Natural killer cell (primary cell): Measurements from ENCODE around the gene SLC44A3. TPM values are rescaled to one million over a fixed set of nuclear protein-coding genes. Genes with fewer than 3 reads are reported as not detected.

Source experiments
- ATAC-seq, 3 donors: fragments of 150-1000 bp in 2 of 3; fragments of 200-7000 bp in 1 of 3; cut with Tn5 transposase; 1 replicate in 1 of 3; 2 replicates in 2 of 3; pipeline ENCODE4 v1.10.0; 2021; ENCODE audit warnings: mild to moderate bottlenecking in 2 of 3, moderate library complexity in 2 of 3
- DNase-seq, 2 donors: peaks; one replicate each; pipeline versions ENCODE4 v3.0.0 to v3.0.0-alpha.2; 2013 to 2021; ENCODE audit warnings: mixed read lengths in 1 of 2
- H3K27ac ChIP-seq: one replicate; pipeline ENCODE4 v1.5.1; 2013; ENCODE audit warnings: mild to moderate bottlenecking, low read length
- H3K27me3 ChIP-seq: one replicate; pipeline ENCODE4 v1.6.1; 2013; ENCODE audit warnings: low read length; ENCODE audit not compliant: control insufficient read depth, insufficient read depth
- H3K36me3 ChIP-seq: one replicate; pipeline ENCODE4 v1.6.1; 2013; ENCODE audit warnings: low read length; ENCODE audit not compliant: control insufficient read depth, insufficient read depth
- H3K4me1 ChIP-seq: one replicate; pipeline ENCODE4 v1.6.1; 2013; ENCODE audit warnings: low read length; ENCODE audit not compliant: control insufficient read depth, insufficient read depth
- H3K4me3 ChIP-seq: one replicate; pipeline ENCODE4 v1.5.1; 2013; ENCODE audit warnings: low read length
- H3K9me3 ChIP-seq: one replicate; pipeline ENCODE4 v1.6.1; 2013; ENCODE audit warnings: low read length; ENCODE audit not compliant: control insufficient read depth, insufficient read depth
- H3K27ac Mint-ChIP-seq, 2 donors: one replicate each; pipeline ENCODE4 v1.8.0; 2022; ENCODE audit warnings: mild to moderate bottlenecking in 2 of 2, mixed read lengths in 2 of 2, moderate library complexity in 1 of 2
- H3K27me3 Mint-ChIP-seq, 2 donors: one replicate each; pipeline ENCODE4 v1.8.0; 2022; ENCODE audit warnings: low read depth in 2 of 2, mixed read lengths in 2 of 2
- H3K36me3 Mint-ChIP-seq: one replicate; pipeline ENCODE4 v1.8.0; 2022; ENCODE audit warnings: mixed read lengths
- H3K4me1 Mint-ChIP-seq, 2 donors: one replicate each; pipeline ENCODE4 v1.8.0; 2022; ENCODE audit warnings: mixed read lengths in 2 of 2
- H3K4me3 Mint-ChIP-seq: one replicate; pipeline ENCODE4 v1.8.0; 2022; ENCODE audit warnings: mild to moderate bottlenecking, moderate library complexity, mixed read lengths
- H3K9me3 Mint-ChIP-seq, 2 donors: one replicate each; pipeline ENCODE4 v1.8.0; 2022; ENCODE audit warnings: mixed read lengths in 2 of 2
- WGBS: methylation state at CpG from one replicate; pipeline ENCODE4 v1.1.7; 2013; ENCODE audit warnings: missing lambda C conversion rate; ENCODE audit not compliant: insufficient coverage; 5-methylcytosine and 5-hydroxymethylcytosine counted together
- intact Hi-C: fragments of 100-400 bp; cut with micrococcal nuclease; formaldehyde crosslinking; loops from one replicate; pipeline ENCODE4 v1.14.2; 2022
- total RNA-seq, 4 donors: library from RNA; stranded (reverse); fragments of 120-200 nt in 1 of 4; gene quantifications; one replicate each; pipeline versions ENCODE4 v1.2.3 to v1.2.4, GENCODE V29; 2013 to 2022
- TF ChIP-seq, protein P1 (sequence below): fragments of 200-600 bp; IDR thresholded peaks from one replicate; pipeline ENCODE4 v1.8.0; 2022; ENCODE audit warnings: antibody characterized with exemption

Gene SLC44A3
- total RNA-seq, 3 donors from 2014 or later (not counting 1 experiment from before 2014, with no cell fraction given): 0.58 TPM; not detected in 2

DNA sequence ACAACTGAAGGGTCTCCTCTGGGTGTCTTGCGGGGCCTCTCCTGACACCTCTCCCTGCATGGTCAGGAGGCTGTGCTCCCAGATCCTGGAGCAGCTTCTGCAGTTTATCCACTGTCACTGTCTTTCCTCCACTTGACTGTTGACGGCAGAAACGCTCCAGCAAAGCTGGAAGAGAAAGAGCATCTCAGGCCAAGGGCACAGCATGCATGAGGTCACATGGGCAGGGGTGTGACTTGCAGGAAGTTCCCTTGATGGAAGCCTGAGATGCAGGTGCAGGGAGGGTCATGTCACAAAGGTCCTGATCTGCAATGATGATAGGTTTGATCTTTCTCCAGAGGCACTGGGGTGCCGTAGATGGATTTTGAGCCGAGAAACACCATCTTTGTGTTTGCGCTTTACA is 23.3 kb downstream of the SLC44A3 start:
- no peak overlapping the region for H3K27ac Mint-ChIP-seq

DNA sequence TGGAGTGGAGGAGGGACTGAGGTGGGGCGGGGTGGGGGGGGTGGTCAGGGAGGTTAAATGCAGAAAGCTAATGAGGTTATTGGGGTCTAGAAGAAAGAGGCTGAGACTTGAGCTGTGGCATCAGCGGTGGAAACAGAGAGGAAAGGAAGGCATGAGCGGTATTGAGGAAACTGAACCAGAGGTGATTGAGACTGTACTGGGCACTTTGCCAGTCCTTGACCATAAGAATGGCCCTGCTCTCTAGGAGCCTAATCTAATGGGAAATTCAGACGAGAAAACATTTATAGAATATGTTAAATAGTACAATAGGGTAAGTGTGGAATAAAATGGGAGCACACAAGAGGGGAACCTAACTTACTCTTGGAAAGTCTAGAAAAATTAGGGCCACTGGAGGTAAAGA is 23.7 kb downstream of the SLC44A3 start:
- Mint-ChIP-seq H3K9me3 (no peaks in the 10 kb centered on the region), H3K27me3 (peaks cover 14 to 21% of the 10 kb centered on the region in 2 donors), H3K36me3 (no peaks in the 10 kb centered on the region), H3K27ac (no peak overlapping the region), H3K4me1 (no peaks in the 10 kb centered on the region), H3K4me3 (no peak overlapping the region)
- no peak for ATAC-seq
- 84% methylated on average over 4 of the region's 4 CpGs for WGBS
- TF ChIP-seq, protein P1, sequence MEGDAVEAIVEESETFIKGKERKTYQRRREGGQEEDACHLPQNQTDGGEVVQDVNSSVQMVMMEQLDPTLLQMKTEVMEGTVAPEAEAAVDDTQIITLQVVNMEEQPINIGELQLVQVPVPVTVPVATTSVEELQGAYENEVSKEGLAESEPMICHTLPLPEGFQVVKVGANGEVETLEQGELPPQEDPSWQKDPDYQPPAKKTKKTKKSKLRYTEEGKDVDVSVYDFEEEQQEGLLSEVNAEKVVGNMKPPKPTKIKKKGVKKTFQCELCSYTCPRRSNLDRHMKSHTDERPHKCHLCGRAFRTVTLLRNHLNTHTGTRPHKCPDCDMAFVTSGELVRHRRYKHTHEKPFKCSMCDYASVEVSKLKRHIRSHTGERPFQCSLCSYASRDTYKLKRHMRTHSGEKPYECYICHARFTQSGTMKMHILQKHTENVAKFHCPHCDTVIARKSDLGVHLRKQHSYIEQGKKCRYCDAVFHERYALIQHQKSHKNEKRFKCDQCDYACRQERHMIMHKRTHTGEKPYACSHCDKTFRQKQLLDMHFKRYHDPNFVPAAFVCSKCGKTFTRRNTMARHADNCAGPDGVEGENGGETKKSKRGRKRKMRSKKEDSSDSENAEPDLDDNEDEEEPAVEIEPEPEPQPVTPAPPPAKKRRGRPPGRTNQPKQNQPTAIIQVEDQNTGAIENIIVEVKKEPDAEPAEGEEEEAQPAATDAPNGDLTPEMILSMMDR: no peak
- intact Hi-C loops: no loop called here
- no peak for DNase-seq
- Histone ChIP-seq H3K4me3 (no peak overlapping the region), H3K36me3 (no peaks in the 10 kb centered on the region), H3K4me1 (no peaks in the 10 kb centered on the region), H3K27me3 (no peaks in the 10 kb centered on the region), H3K9me3 (no peaks in the 10 kb centered on the region), H3K27ac (no peak overlapping the region)

More for the DNA sequence above, 23.3 kb downstream of the SLC44A3 start:
- Histone ChIP-seq H3K9me3 (no peaks in the 10 kb centered on the region), H3K27me3 (no peaks in the 10 kb centered on the region), H3K4me3 (no peak overlapping the region), H3K36me3 (no peaks in the 10 kb centered on the region), H3K4me1 (no peaks in the 10 kb centered on the region), H3K27ac (no peak overlapping the region)
- intact Hi-C loops: no loop called here
- 78% methylated on average over 6 of the region's 6 CpGs for WGBS
- TF ChIP-seq, protein P1: no peak
- no peaks in the 10 kb centered on the region for H3K36me3 Mint-ChIP-seq
- no peaks in the 10 kb centered on the region for H3K4me1 Mint-ChIP-seq
- H3K27me3 Mint-ChIP-seq: peaks cover 11 to 18% of the 10 kb centered on the region in 2 donors
- H3K9me3 Mint-ChIP-seq: no peaks in the 10 kb centered on the region
- DNase-seq: no peak
- no peak for ATAC-seq
- H3K4me3 Mint-ChIP-seq: no peak overlapping the region

DNA sequence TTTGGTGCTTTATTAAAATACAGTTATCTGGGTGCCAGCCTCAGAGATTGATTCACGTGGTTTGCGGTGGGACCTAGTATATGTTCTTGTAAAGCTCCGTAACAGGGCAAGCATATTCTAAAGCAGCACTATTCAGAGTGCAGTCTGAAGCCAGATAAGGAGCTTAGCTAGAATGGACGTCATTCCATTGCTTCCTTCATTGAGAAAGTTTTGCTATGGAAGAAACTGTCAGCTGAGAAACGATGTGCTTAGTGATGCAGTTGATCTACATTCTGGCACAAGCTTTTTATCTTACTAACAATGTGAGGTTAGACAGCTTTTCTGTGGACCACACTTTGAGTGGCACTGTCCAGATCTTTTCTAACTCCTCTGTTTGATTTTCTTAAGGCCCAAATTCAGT is 26.2 kb downstream of the SLC44A3 start:
- no peak overlapping the region for H3K4me3 Mint-ChIP-seq
- Histone ChIP-seq H3K9me3 (no peaks in the 10 kb centered on the region), H3K36me3 (no peaks in the 10 kb centered on the region), H3K27ac (no peak overlapping the region), H3K4me3 (no peak overlapping the region), H3K4me1 (no peaks in the 10 kb centered on the region), H3K27me3 (peaks cover under 1% of the 10 kb centered on the region)
- 77% methylated on average over 5 of the region's 5 CpGs for WGBS
- TF ChIP-seq, protein P1: no peak
- H3K36me3 Mint-ChIP-seq: no peaks in the 10 kb centered on the region
- intact Hi-C loops: no loop called here
- no peaks in the 10 kb centered on the region for H3K4me1 Mint-ChIP-seq
- DNase-seq (no peak), ATAC-seq (no peak)
- peaks cover 14 to 21% of the 10 kb centered on the region in 2 donors for H3K27me3 Mint-ChIP-seq
- H3K27ac Mint-ChIP-seq: no peak overlapping the region
- no peaks in the 10 kb centered on the region for H3K9me3 Mint-ChIP-seq

DNA sequence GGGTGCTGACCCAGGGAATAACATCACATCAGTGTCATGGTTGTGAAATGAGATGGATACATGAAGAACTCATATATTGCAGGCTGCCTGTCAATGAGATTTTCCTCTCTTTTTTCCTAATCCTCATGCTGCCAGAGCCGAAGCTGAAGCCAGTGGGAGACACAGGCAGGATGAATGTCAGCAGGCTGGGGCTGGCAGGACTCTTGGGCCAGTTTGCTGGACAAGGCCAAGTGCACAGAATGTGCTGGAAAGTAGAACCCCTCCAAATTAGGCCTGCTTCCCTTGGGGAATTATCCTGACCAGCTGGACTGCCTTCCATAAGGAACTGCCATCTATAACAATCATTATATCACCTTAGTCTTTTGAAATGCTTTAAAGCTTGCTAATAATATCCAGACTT is 31.4 kb downstream of the SLC44A3 start:
- Histone ChIP-seq H3K27ac (no peak overlapping the region), H3K4me1 (peaks cover 6% of the 10 kb centered on the region), H3K27me3 (peaks cover 2% of the 10 kb centered on the region), H3K9me3 (no peaks in the 10 kb centered on the region), H3K36me3 (no peaks in the 10 kb centered on the region), H3K4me3 (no peak overlapping the region)
- DNase-seq: no peak
- no peak for ATAC-seq
- no peaks in the 10 kb centered on the region for H3K9me3 Mint-ChIP-seq
- no peaks in the 10 kb centered on the region for H3K36me3 Mint-ChIP-seq
- TF ChIP-seq, protein P1: no peak
- no peaks in the 10 kb centered on the region for H3K4me1 Mint-ChIP-seq
- H3K27ac Mint-ChIP-seq: no peak overlapping the region
- H3K4me3 Mint-ChIP-seq: no peak overlapping the region
- intact Hi-C loops: no loop called here
- H3K27me3 Mint-ChIP-seq: peaks cover 4 to 6% of the 10 kb centered on the region in 2 donors
- WGBS: 85% methylated on average over 1 of the region's 1 CpG
